ENCODE data around the gene ANO3.

ANO3 gene

GRCh38 chr11:26477396-26477795 lies 145.5 kb downstream of the ANO3 start:
- no peak for DNase-seq (ENCODE audit: low read depth)
- H3K4me3 ChIP-seq (ENCODE audit: low read depth, low read length) = no peak overlapping the region

- H3K4me3 ChIP-seq (ENCODE audit: low read depth, low read length) = no peak overlapping the region
- DNase-seq (ENCODE audit: low read depth) = no peak
These were observed 146.8 kb downstream of the ANO3 start for GRCh38 chr11:26478710-26479109.

- no peak for DNase-seq (ENCODE audit: low read depth)
These were observed 148.1 kb downstream of the ANO3 start for GRCh38 chr11:26480041-26480440.

GRCh38 chr11:26483108-26483507 lies 151.2 kb downstream of the ANO3 start:
- H3K4me3 ChIP-seq (ENCODE audit: low read depth, low read length) = no peak overlapping the region
- peak; percentile 9 for DNase-seq (ENCODE audit: low read depth)

More at GRCh38 chr11:26480041-26480440, 148.1 kb downstream of the ANO3 start:
- H3K4me3 ChIP-seq (ENCODE audit: low read depth, low read length) = no peak overlapping the region

DNA sequence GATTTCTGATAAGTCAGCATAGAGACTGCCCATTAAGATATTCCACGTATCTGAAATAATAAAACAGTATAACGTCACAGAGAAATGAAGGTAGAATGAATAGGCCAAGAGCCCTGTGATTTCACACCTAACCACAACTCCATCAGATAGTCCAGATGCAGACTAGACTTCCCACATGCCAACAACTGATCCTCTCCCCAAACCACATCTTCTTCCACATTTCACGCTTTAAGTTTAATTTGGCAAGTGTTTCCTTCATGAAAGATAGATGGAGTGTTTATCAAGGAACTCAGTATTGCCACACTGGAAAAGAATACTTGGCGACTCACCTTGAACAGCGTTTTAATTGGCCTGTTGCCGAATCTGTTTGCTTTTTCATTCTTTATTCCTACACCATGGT lies 158.6 kb downstream of the ANO3 start:
- DNase-seq (ENCODE audit: low read depth) = no peak
- H3K4me3 ChIP-seq (ENCODE audit: low read depth, low read length) = no peak overlapping the region

GRCh38 chr11:26493616-26494015 lies 161.7 kb downstream of the ANO3 start:
- DNase-seq (ENCODE audit: low read depth) = no peak
- H3K4me3 ChIP-seq (ENCODE audit: low read depth, low read length) = no peak overlapping the region

- H3K4me3 ChIP-seq (ENCODE audit: low read depth, low read length) = no peak overlapping the region
- no peak for DNase-seq (ENCODE audit: low read depth)
These were observed 175.3 kb downstream of the ANO3 start for GRCh38 chr11:26507229-26507628.

- DNase-seq (ENCODE audit: low read depth) = no peak
These were observed 178.2 kb downstream of the ANO3 start for GRCh38 chr11:26510164-26510563.

DNA sequence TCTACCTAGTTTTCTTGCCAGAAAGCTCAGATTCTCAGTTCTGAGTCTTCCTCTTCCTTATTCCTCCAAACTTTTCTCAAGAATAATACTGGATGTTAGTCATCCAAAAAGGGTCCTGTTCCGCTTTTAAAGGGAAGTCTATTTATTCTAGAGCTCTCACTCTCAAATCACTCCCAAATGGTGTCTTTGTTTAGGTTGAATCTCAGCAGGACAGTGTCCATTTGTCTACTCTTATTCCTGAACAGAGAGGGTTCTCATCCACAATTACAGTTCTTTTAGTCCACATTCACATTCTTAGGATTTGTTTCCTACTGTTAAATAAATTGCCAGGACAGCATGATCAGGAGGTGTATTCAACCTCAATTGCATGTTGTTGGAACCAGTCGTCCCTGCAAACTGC lies 178.8 kb downstream of the ANO3 start:
- H3K4me3 ChIP-seq (ENCODE audit: low read depth, low read length) = no peak overlapping the region
- no peak for DNase-seq (ENCODE audit: low read depth)

More at GRCh38 chr11:26510164-26510563, 178.2 kb downstream of the ANO3 start:
- H3K4me3 ChIP-seq (ENCODE audit: low read depth, low read length) = no peak overlapping the region

- no peak for DNase-seq (ENCODE audit: low read depth)
- no peak overlapping the region for H3K4me3 ChIP-seq (ENCODE audit: low read depth, low read length)
These were observed 180.3 kb downstream of the ANO3 start for GRCh38 chr11:26512196-26512595.

- no peak overlapping the region for H3K4me3 ChIP-seq (ENCODE audit: low read depth, low read length)
These were observed 187.5 kb downstream of the ANO3 start for GRCh38 chr11:26519469-26519868.

DNA sequence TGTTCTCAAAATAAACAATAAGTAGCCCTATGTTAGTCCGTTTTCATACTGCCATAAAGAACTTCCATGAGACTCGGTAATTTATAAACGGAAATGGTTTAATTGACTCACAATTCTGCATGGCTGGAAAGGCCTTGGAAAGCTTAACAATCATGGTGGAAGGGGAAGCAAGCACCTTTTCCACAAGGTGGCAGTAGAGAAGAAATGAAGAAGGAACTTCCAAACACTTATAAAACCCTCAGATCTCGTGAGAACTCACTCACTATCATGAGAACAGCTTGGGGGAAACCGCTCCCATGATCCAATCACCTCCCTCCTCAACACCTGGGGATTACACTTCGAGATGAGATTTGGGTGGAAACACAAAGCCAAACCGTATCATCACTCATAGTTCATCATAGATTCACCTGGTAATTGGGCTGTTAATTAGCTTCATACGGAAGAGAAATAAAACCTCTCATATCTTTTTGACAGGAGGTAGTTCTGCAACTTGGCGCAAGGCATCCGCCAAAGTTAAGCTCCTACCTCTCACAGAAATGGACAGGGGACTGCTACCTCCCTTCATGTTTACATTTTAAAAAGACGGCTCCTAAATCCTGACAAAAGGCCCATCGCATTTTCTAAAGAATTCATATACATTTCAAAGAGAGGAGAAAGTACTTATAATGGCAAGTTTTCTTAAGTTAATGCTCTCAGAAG lies 191.1 kb downstream of the ANO3 start:
- DNase-seq (ENCODE audit: low read depth) = no peak
- H3K4me3 ChIP-seq (ENCODE audit: low read depth, low read length) = no peak overlapping the region

More at GRCh38 chr11:26519469-26519868, 187.5 kb downstream of the ANO3 start:
- no peak for DNase-seq (ENCODE audit: low read depth)

GRCh38 chr11:26527685-26528084 lies 195.8 kb downstream of the ANO3 start:
- DNase-seq (ENCODE audit: low read depth) = no peak
- H3K4me3 ChIP-seq (ENCODE audit: low read depth, low read length) = no peak overlapping the region

DNA sequence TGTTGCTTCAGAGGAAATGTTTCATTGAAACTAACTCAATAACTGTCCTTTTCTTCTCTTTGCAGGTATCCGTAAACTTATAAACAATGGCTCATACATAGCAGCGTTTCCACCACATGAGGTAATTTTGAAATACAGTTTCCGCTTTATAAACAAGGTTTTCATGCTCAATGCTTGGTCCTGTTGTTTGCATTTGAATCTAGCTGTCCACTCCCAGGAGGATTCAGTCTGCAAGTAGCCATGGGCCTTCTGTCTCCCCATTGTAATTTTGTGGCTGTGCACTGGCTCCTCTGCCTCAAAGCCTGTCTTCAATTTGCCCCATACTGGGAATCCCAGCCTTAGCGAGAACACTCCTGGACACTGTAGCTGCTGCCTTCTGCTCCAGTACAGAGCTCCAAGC lies 205.4 kb downstream of the ANO3 start:
- H3K4me3 ChIP-seq (ENCODE audit: low read depth, low read length) = no peak overlapping the region
- no peak for DNase-seq (ENCODE audit: low read depth)

- DNase-seq (ENCODE audit: low read depth) = no peak
- no peak overlapping the region for H3K4me3 ChIP-seq (ENCODE audit: low read depth, low read length)
These were observed 207.6 kb downstream of the ANO3 start for GRCh38 chr11:26539517-26539916.

DNA sequence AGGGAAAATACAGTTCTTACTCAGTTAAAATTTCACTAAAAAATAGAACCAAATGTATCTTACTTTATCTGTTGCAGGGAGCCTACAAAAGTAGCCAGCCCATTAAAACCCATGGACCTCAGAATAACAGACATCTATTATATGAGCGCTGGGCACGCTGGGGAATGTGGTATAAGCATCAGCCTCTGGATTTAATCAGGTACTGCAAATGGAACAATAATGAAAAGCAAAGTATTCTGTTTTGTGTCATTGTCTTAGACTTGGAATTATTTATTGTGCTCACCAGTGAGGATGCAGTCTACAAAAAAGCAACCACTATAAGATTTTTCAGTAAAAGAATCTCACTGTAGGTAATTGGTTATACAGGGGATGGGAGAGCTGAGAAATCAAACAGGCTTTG lies 209.9 kb downstream of the ANO3 start:
- no peak overlapping the region for H3K4me3 ChIP-seq (ENCODE audit: low read depth, low read length)
- no peak for DNase-seq (ENCODE audit: low read depth)

DNA sequence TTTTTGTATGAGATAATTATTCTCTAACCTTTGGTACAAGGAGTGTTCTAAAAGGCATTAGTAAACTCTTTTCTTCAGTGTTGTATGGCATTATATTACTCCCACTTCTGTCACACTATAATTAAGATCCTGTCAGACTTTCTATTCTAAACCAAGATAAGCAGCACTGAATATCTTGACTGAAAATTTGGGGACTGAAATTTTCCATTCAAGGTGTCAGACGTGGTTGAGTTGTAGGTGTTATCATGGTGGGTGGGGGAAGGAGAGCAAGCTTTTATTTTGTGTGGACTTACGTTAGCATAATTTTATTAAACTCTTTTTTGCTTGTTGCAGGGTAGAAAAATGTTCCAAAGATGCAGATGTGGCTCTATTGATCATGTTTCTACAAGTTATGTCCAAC lies 217.2 kb downstream of the ANO3 start:
- no peak overlapping the region for H3K4me3 ChIP-seq (ENCODE audit: low read depth, low read length)
- no peak for DNase-seq (ENCODE audit: low read depth)

- DNase-seq (ENCODE audit: low read depth) = no peak
These were observed 218.1 kb downstream of the ANO3 start for GRCh38 chr11:26550022-26550421.

GRCh38 chr11:26551186-26551801 lies 219.4 kb downstream of the ANO3 start:
- no peak for DNase-seq (ENCODE audit: low read depth)
- no peak overlapping the region for H3K4me3 ChIP-seq (ENCODE audit: low read depth, low read length)

More at GRCh38 chr11:26550022-26550421, 218.1 kb downstream of the ANO3 start:
- H3K4me3 ChIP-seq (ENCODE audit: low read depth, low read length) = no peak overlapping the region

DNA sequence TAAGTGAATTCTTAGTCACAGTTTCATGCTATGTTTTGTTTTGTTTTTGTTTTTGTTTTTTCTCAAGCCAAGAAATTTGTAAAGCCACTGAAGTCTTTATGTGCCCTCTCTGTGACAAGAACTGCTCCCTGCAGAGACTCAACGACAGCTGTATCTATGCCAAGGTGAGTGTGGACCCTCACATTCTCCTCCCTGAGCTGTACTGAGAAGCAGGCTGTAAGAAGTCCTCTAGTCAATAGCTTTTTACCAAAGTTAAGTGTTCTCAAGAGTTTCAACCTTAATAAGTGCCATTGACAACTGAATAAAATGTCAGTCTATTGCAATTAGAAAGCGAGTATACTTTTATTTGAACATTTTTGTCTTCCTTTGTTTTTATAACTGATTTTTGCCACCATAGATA lies 221.3 kb downstream of the ANO3 start:
- H3K4me3 ChIP-seq (ENCODE audit: low read depth, low read length) = no peak overlapping the region
- no peak for DNase-seq (ENCODE audit: low read depth)

GRCh38 chr11:26554455-26554854 lies 222.5 kb downstream of the ANO3 start:
- H3K4me3 ChIP-seq (ENCODE audit: low read depth, low read length) = no peak overlapping the region
- no peak for DNase-seq (ENCODE audit: low read depth)

Measured in skeletal muscle cell (primary cell).